PC-3 (cell line): ENCODE measurements around the gene FANK1.

ENCODE experiments used
- CTCF ChIP-seq: fragments of 300-600 bp; sonication (generic); conservative IDR thresholded peaks from 2 replicates; pipeline ENCODE4 v1.5.1; 2017; ENCODE audit warnings: antibody characterized with exemption, low read depth, mild to moderate bottlenecking, low read length
- EZH2phosphoT487 ChIP-seq: fragments of 300-600 bp; sonication (generic); IDR thresholded peaks from 2 replicates; pipeline ENCODE4 v1.6.1; 2018; ENCODE audit warnings: mild to moderate bottlenecking, antibody characterized with exemption, low read length, borderline replicate concordance

- TF ChIP-seq CTCF (no peak), EZH2phosphoT487 (no peak)
Observed at GRCh38 chr10:126058104-126058503, 161.7 kb downstream of the FANK1 start.
